ENCODE data around the gene APOL6. TPM values are rescaled to one million over a fixed set of nuclear protein-coding genes. Genes with fewer than 3 reads are reported as not detected.

The APOL6 gene
- total and polyA plus RNA-seq, 10 of the 15 experiments (the other 5 are each of a cell fraction or from before 2014, with no cell fraction given): 4.3 to 22.9 (median 9.3) TPM

DNA sequence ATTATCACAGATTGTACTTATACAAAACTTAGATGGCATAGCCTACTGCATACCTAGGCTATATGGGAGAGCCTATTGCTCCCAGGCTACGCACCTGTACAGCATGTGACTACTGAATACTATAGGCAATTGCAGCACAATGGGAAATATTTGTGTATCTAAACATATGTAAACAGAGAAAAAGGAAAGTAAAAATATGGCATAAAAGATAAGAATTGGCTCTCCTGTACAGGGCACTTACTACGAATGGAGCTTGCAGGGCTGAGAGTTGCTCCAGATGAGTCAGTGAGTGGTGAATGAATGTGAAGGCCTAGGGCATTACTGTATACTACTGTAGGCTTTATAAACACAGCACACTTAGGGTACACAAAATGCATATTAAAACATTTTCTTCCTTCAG is 13.2 kb downstream of the APOL6 start:
- peaks cover 5 to 27% of the 10 kb centered on the region in 2 experiments for H3K36me3 ChIP-seq (ENCODE audit: control insufficient read depth in 2 of 2, insufficient read depth in 2 of 2, low read length in 1 of 2)
- POLR2A ChIA-PET: no interaction called here

More for the DNA sequence above, 13.2 kb downstream of the APOL6 start:
- TF ChIP-seq TCF3 (IDR thresholded peaks at IDR 0.05; ENCODE audit: borderline replicate concordance, insufficient read depth, low read depth, low read length): no peak
- no peak for TF ChIP-seq WRNIP1 (IDR thresholded peaks at IDR 0.05; ENCODE audit: borderline replicate concordance, low read depth, low read length)
- no peak for TF ChIP-seq SIX5 (IDR thresholded peaks at IDR 0.05; ENCODE audit: low read depth, low read length, severe bottlenecking)
- no peak for TF ChIP-seq E2F8 (IDR thresholded peaks at IDR 0.05; ENCODE audit: low read depth, partially characterized antibody)
- no peak for TF ChIP-seq ZNF207 (IDR thresholded peaks at IDR 0.05; ENCODE audit: borderline replicate concordance)
- no peak for TF ChIP-seq NFYB (IDR thresholded peaks at IDR 0.05; ENCODE audit: insufficient read depth, low read depth, low read length)
- TF ChIP-seq IKZF1 (conservative IDR thresholded peaks at IDR 0.05): no peak
- TF ChIP-seq SP1 (IDR thresholded peaks at IDR 0.05; ENCODE audit: low read depth, low read length): no peak
- TF ChIP-seq, protein P1, sequence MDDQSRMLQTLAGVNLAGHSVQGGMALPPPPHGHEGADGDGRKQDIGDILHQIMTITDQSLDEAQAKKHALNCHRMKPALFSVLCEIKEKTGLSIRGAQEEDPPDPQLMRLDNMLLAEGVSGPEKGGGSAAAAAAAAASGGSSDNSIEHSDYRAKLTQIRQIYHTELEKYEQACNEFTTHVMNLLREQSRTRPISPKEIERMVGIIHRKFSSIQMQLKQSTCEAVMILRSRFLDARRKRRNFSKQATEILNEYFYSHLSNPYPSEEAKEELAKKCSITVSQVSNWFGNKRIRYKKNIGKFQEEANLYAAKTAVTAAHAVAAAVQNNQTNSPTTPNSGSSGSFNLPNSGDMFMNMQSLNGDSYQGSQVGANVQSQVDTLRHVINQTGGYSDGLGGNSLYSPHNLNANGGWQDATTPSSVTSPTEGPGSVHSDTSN (IDR thresholded peaks at IDR 0.05; ENCODE audit: insufficient replicate concordance, low read depth, low read length): no peak
- no peak for TF ChIP-seq JUND (IDR thresholded peaks at IDR 0.05; ENCODE audit: low read depth, low read length)
- no peak for TF ChIP-seq POLR2AphosphoS5 (IDR thresholded peaks at IDR 0.05; ENCODE audit: low read length)
- no peak for TF ChIP-seq JUNB (IDR thresholded peaks at IDR 0.05)
- no peak for TF ChIP-seq POLR2AphosphoS2 (IDR thresholded peaks at IDR 0.05; ENCODE audit: low read depth, low read length)
- TF ChIP-seq KAT2A (conservative IDR thresholded peaks at IDR 0.05; ENCODE audit: control insufficient read depth, low read depth, low read length): no peak
- TF ChIP-seq ZSCAN29 (IDR thresholded peaks at IDR 0.05): no peak
- no peaks in the 10 kb centered on the region for H4K20me1 ChIP-seq (ENCODE audit: control insufficient read depth, insufficient read depth)
- H3K4me1 ChIP-seq (ENCODE audit: control insufficient read depth, insufficient read depth, low read length): peaks cover 3% of the 10 kb centered on the region; the same call in 1 of the 2 replicates
- no peak overlapping the region for H2AFZ ChIP-seq (ENCODE audit: control insufficient read depth, low read depth, low read length)
- no peak overlapping the region for H3K4me2 ChIP-seq (ENCODE audit: control insufficient read depth, insufficient read depth)
- DNase-seq (ENCODE audit: low read depth, low spot score) (no peak), ATAC-seq (0 out of 3 replicates have a peak, but pooled peaks have one; percentile 36), FAIRE-seq (no peak)
- peaks cover 3% of the 10 kb centered on the region; the same call in 2 of the 3 replicates for H3K9me3 ChIP-seq (replicated peaks; ENCODE audit: control insufficient read depth, insufficient read depth, low read length)
- no peak overlapping the region for H3K27ac ChIP-seq (ENCODE audit: control insufficient read depth, insufficient read depth)
- intact Hi-C loops (cut with micrococcal nuclease; ENCODE audit: unreplicated experiment): no loop called here
- no TSS peak for BruUV-seq (replicated peaks)
- RAD21 ChIA-PET (ENCODE audit: unreplicated experiment): no interaction called here
- SMC1A ChIA-PET (ENCODE audit: uncharacterized antibody, unreplicated experiment): interaction anchor here (1.1 kb wide), 1 partner anchor 13 kb away, joined by 5 read pairs; the partner anchor contains the start of gene APOL6
- 92% methylated on average over 2 of the region's 2 CpGs for WGBS (ENCODE audit: insufficient coverage, insufficient replicate concordance, low lambda C conversion rate, missing lambda C conversion rate)
- in situ Hi-C loops (cut with MboI): no loop called here
- no peaks in the 10 kb centered on the region for H3K79me2 ChIP-seq (ENCODE audit: control insufficient read depth, insufficient read depth, low read length)
- H3K9ac ChIP-seq (ENCODE audit: control insufficient read depth, insufficient read depth, low read length): no peak overlapping the region
- CTCF ChIA-PET: no interaction called here
- no peaks in the 10 kb centered on the region for H3K27me3 ChIP-seq (replicated peaks in 1 of 2; ENCODE audit: control insufficient read depth in 2 of 2, insufficient read depth in 2 of 2, low read length in 1 of 2)
- H3K4me3 ChIP-seq: no peak overlapping the region
